Smooth muscle cell (in vitro differentiated cells): ENCODE results near the gene PRDX1. TPM values are rescaled to one million over a fixed set of nuclear protein-coding genes. Genes with fewer than 3 reads are reported as not detected.

Source experiments
- DNase-seq: peaks from one replicate; lab custom pipeline; 2025; ENCODE audit not compliant: unreplicated experiment; lab: John Stamatoyannopoulos, UW
- H2AFZ ChIP-seq: fragments of 200-600 bp; sonication (generic); 2 replicates; pipeline ENCODE4 v1.6.0; 2016; ENCODE audit warnings: antibody characterized with exemption, low read depth, mild to moderate bottlenecking
- H3F3A ChIP-seq: fragments of 200-600 bp; sonication (generic); 2 replicates; pipeline ENCODE4 v1.6.0; 2017; ENCODE audit warnings: antibody characterized with exemption, low read depth
- H3K27ac ChIP-seq: fragments of 200-600 bp; sonication (generic); 2 replicates; pipeline ENCODE4 v1.5.1; 2016; ENCODE audit warnings: low read depth, mild to moderate bottlenecking
- H3K27me3 ChIP-seq: fragments of 200-600 bp; sonication (generic); 2 replicates; pipeline ENCODE4 v1.6.1; 2016; ENCODE audit warnings: low read depth, mild to moderate bottlenecking
- H3K36me3 ChIP-seq: fragments of 200-600 bp; sonication (generic); 2 replicates; pipeline ENCODE4 v1.5.1; 2016; ENCODE audit warnings: low read depth
- H3K4me1 ChIP-seq: fragments of 200-600 bp; sonication (generic); 2 replicates; pipeline ENCODE4 v1.5.1; 2016; ENCODE audit warnings: low read depth
- H3K4me2 ChIP-seq: fragments of 200-600 bp; sonication (generic); 2 replicates; pipeline ENCODE4 v1.6.0; 2016; ENCODE audit warnings: mild to moderate bottlenecking
- H3K4me3 ChIP-seq: fragments of 200-600 bp; sonication (generic); 2 replicates; pipeline ENCODE4 v1.5.1; 2016; ENCODE audit warnings: mild to moderate bottlenecking
- H3K79me2 ChIP-seq: fragments of 200-600 bp; sonication (generic); 2 replicates; pipeline ENCODE4 v1.6.0; 2016; ENCODE audit warnings: low read depth, mild to moderate bottlenecking
- H3K9ac ChIP-seq: fragments of 200-600 bp; sonication (generic); 2 replicates; pipeline ENCODE4 v1.6.0; 2016; ENCODE audit warnings: low read depth
- H3K9me3 ChIP-seq: fragments of 200-600 bp; sonication (generic); replicated peaks from 2 replicates; pipeline ENCODE4 v1.5.1; 2016; ENCODE audit warnings: low read depth
- H4K20me1 ChIP-seq: fragments of 200-600 bp; sonication (generic); 2 replicates; pipeline ENCODE4 v1.6.0; 2016; ENCODE audit warnings: low read depth
- CTCF ChIP-seq: fragments of 200-600 bp; sonication (generic); IDR thresholded peaks from 2 replicates; pipeline ENCODE4 v1.5.1; 2017; ENCODE audit warnings: borderline replicate concordance, mild to moderate bottlenecking, antibody characterized with exemption; ENCODE audit not compliant: insufficient read depth, poor library complexity, severe bottlenecking
- WGBS: methylation state at CpG from one replicate; pipeline ENCODE4 v1.1.7; 2016; ENCODE audit warnings: low lambda C conversion rate; 5-methylcytosine and 5-hydroxymethylcytosine counted together
- polyA plus RNA-seq: library from polyadenylated mRNA; unstranded; fragments of >200 nt; fragmentation: Nextera tagmentation; extraction: Ambion mirVana; gene quantifications from 2 replicates; pipeline ENCODE4 v1.2.1, GENCODE V29; 2016
- total RNA-seq: library from RNA; depleted of rRNA; stranded (reverse); fragments of >200 nt; gene quantifications from 2 replicates; pipeline ENCODE4 v1.2.3, GENCODE V29; 2014

PRDX1 gene
- total and polyA plus RNA-seq, 2 experiments from 2014 or later = 303 to 369 TPM

DNA sequence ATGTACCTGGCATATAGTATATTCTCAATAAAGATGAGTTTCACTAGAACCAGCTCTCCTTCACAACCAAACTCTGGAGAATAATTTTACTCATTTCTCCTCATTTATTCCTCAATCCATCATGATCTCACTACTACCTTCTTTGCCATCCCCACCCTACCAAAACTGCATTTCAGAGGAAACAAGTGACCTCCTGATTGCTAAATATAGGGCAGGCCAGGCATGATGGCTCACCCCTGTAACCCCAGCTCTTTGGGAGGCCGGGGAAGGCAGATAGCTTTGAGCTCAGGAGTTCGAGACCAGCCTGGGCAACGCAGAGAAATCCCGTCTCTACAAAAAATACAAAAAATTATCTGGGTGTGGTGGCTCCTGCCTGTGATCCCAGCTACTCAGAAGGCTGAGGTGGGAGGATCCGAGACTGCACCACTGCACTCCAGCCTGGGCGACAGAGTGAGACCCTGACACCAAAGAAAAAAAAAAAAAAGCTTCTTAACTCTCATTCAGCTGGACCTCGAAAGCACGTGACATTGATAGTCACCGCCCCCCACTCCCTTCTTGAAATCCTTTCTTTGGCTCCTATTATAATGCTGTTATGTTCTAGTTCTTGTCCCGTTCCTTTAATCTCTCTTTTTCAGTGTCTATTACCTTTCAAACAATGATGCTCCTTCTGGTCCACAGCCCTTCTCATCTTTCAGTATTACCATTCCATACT is 32.9 kb downstream of the PRDX1 start:
- Histone ChIP-seq H3F3A (no peaks in the 10 kb centered on the region), H3K27me3 (peaks cover 8% of the 10 kb centered on the region), H3K9ac (no peak overlapping the region), H3K4me1 (peaks cover 11% of the 10 kb centered on the region), H3K4me2 (no peak overlapping the region), H3K4me3 (no peak overlapping the region), H4K20me1 (no peaks in the 10 kb centered on the region), H3K79me2 (no peaks in the 10 kb centered on the region), H3K36me3 (no peaks in the 10 kb centered on the region), H3K27ac (no peak overlapping the region), H3K9me3 (no peaks in the 10 kb centered on the region), H2AFZ (no peak overlapping the region)
- DNase-seq = no peak
- no peak for TF ChIP-seq CTCF
- WGBS = 61% methylated on average over 10 of the region's 10 CpGs

GRCh38 chr1:45485949-45486348 is 35.7 kb downstream of the PRDX1 start:
- Histone ChIP-seq H3F3A (no peaks in the 10 kb centered on the region), H3K36me3 (no peaks in the 10 kb centered on the region), H3K79me2 (no peaks in the 10 kb centered on the region), H3K9ac (no peak overlapping the region), H2AFZ (no peak overlapping the region), H3K27ac (no peak overlapping the region), H4K20me1 (no peaks in the 10 kb centered on the region), H3K9me3 (no peaks in the 10 kb centered on the region), H3K27me3 (peaks cover 8% of the 10 kb centered on the region), H3K4me2 (no peak overlapping the region), H3K4me1 (peaks cover 11% of the 10 kb centered on the region), H3K4me3 (no peak overlapping the region)
- no peak for DNase-seq
- TF ChIP-seq CTCF = no peak

DNA sequence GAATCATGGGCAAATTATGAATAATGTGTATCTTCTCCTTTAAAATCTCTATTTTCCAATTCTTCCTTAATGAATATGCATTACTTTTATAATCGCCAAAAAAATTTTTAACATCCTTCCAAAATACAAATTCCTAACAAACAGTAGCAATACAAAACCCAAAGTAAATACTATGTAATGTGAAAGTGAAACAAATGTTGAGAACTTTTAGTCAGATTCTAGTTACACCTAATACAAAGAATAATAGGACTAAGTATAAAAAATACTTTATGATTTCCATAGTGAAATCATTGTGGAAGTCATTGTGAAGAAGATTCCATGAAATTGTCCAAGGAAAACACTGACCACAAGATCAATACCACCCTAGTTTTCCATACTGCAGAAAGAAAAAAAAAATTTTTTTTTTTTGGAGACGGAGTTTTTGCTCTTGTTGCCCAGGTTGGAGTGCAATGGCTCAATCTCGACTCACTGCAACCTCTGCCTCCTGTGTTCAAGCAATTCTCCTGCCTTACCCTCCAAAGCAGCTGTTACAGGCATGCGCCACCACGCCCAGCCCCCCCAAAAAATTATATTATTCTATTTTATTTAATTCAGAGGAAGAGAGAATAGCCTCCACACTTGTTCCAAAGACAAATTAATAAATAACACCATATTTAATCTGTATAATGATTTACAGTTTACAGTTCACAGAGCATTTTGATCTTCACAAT is 42.5 kb downstream of the PRDX1 start:
- Histone ChIP-seq H3K4me2 (no peak overlapping the region), H3K36me3 (no peaks in the 10 kb centered on the region), H3F3A (no peaks in the 10 kb centered on the region), H2AFZ (no peak overlapping the region), H3K79me2 (no peaks in the 10 kb centered on the region), H3K9me3 (no peaks in the 10 kb centered on the region), H3K4me1 (no peaks in the 10 kb centered on the region), H3K9ac (no peak overlapping the region), H3K27ac (no peak overlapping the region), H3K4me3 (no peak overlapping the region), H4K20me1 (no peaks in the 10 kb centered on the region), H3K27me3 (no peaks in the 10 kb centered on the region)
- TF ChIP-seq CTCF = no peak
- no peak for DNase-seq
- 93% methylated on average over 5 of the region's 5 CpGs for WGBS
